ENCODE measurements around the gene CD180.

- TF ChIP-seq, protein P1, sequence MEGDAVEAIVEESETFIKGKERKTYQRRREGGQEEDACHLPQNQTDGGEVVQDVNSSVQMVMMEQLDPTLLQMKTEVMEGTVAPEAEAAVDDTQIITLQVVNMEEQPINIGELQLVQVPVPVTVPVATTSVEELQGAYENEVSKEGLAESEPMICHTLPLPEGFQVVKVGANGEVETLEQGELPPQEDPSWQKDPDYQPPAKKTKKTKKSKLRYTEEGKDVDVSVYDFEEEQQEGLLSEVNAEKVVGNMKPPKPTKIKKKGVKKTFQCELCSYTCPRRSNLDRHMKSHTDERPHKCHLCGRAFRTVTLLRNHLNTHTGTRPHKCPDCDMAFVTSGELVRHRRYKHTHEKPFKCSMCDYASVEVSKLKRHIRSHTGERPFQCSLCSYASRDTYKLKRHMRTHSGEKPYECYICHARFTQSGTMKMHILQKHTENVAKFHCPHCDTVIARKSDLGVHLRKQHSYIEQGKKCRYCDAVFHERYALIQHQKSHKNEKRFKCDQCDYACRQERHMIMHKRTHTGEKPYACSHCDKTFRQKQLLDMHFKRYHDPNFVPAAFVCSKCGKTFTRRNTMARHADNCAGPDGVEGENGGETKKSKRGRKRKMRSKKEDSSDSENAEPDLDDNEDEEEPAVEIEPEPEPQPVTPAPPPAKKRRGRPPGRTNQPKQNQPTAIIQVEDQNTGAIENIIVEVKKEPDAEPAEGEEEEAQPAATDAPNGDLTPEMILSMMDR (IDR thresholded peaks at IDR 0.05 in 2 of 3, conservative IDR thresholded peaks at IDR 0.05 in 1 of 3; ENCODE audit: borderline replicate concordance in 1 of 3, insufficient read depth in 1 of 3, low read depth in 2 of 3, low read length in 2 of 3) = peak; percentile 59 to 88 (median 83); a peak in 5 of 6 replicates
- no peak for TF ChIP-seq CEBPB (IDR thresholded peaks at IDR 0.05; ENCODE audit: low read depth)
- no peak for TF ChIP-seq POLR2AphosphoS5 (IDR thresholded peaks at IDR 0.05; ENCODE audit: low read depth, low read length)
- no peak for TF ChIP-seq FOSL1 (IDR thresholded peaks at IDR 0.05; ENCODE audit: low read depth)
- TF ChIP-seq, protein P2, sequence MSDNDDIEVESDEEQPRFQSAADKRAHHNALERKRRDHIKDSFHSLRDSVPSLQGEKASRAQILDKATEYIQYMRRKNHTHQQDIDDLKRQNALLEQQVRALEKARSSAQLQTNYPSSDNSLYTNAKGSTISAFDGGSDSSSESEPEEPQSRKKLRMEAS (IDR thresholded peaks at IDR 0.05) = no peak
- no peak for TF ChIP-seq POLR2A (IDR thresholded peaks at IDR 0.05; ENCODE audit: borderline replicate concordance, extremely low read depth, insufficient read depth, insufficient read length)
- no peak for TF ChIP-seq TCF7L2 (IDR thresholded peaks at IDR 0.05; ENCODE audit: borderline replicate concordance, extremely low read depth, insufficient read depth, insufficient read length)
- no peak for TF ChIP-seq ZNF274 (IDR thresholded peaks at IDR 0.05; ENCODE audit: low read depth, low read length)
- TF ChIP-seq, protein P3, sequence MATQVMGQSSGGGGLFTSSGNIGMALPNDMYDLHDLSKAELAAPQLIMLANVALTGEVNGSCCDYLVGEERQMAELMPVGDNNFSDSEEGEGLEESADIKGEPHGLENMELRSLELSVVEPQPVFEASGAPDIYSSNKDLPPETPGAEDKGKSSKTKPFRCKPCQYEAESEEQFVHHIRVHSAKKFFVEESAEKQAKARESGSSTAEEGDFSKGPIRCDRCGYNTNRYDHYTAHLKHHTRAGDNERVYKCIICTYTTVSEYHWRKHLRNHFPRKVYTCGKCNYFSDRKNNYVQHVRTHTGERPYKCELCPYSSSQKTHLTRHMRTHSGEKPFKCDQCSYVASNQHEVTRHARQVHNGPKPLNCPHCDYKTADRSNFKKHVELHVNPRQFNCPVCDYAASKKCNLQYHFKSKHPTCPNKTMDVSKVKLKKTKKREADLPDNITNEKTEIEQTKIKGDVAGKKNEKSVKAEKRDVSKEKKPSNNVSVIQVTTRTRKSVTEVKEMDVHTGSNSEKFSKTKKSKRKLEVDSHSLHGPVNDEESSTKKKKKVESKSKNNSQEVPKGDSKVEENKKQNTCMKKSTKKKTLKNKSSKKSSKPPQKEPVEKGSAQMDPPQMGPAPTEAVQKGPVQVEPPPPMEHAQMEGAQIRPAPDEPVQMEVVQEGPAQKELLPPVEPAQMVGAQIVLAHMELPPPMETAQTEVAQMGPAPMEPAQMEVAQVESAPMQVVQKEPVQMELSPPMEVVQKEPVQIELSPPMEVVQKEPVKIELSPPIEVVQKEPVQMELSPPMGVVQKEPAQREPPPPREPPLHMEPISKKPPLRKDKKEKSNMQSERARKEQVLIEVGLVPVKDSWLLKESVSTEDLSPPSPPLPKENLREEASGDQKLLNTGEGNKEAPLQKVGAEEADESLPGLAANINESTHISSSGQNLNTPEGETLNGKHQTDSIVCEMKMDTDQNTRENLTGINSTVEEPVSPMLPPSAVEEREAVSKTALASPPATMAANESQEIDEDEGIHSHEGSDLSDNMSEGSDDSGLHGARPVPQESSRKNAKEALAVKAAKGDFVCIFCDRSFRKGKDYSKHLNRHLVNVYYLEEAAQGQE (IDR thresholded peaks at IDR 0.05; ENCODE audit: low read depth) = no peak
- TF ChIP-seq EZH2 (IDR thresholded peaks at IDR 0.05) = no peak
- TF ChIP-seq JUND (IDR thresholded peaks at IDR 0.05) = no peak
- TF ChIP-seq ZBTB33 (IDR thresholded peaks at IDR 0.05; ENCODE audit: extremely low read depth, insufficient replicate concordance, low read length) = no peak
- no peak for TF ChIP-seq YY1 (IDR thresholded peaks at IDR 0.05; ENCODE audit: extremely low read depth, insufficient replicate concordance, low read depth, low read length)
Measured at GRCh38 chr5:67156976-67157583, 39.5 kb downstream of the CD180 start.

Data from HCT116 (cell line).